Measurements from ENCODE around the gene USP10. TPM values are rescaled to one million over a fixed set of nuclear protein-coding genes. Genes with fewer than 3 reads are reported as not detected.

USP10 gene
- total and polyA plus RNA-seq, 2 donors (not counting 3 experiments of a cell fraction or from before 2014, with no cell fraction given) = 84.0 to 115 TPM

- H3K79me2 ChIP-seq (ENCODE audit: control insufficient read depth, insufficient read depth, low read length) = no peaks in the 10 kb centered on the region
- H3K27ac ChIP-seq (ENCODE audit: insufficient read depth, low read depth, low read length) = no peak overlapping the region
- no peak for TF ChIP-seq GATA2 (IDR thresholded peaks at IDR 0.05; ENCODE audit: insufficient read depth, insufficient read length, low read depth, low read length)
- TF ChIP-seq JUN (IDR thresholded peaks at IDR 0.05; ENCODE audit: borderline replicate concordance, insufficient read depth, insufficient read length, low read depth) = no peak
- TF ChIP-seq MAX (IDR thresholded peaks at IDR 0.05; ENCODE audit: insufficient read depth, insufficient read length) = no peak
- no peak for TF ChIP-seq EZH2 (IDR thresholded peaks at IDR 0.05; ENCODE audit: borderline replicate concordance, low read depth, low read length, severe bottlenecking)
- TF ChIP-seq FOS (IDR thresholded peaks at IDR 0.05; ENCODE audit: borderline replicate concordance, insufficient read depth, low read length) = no peak
- TF ChIP-seq MYC (IDR thresholded peaks at IDR 0.05; ENCODE audit: low read depth, low read length) = no peak
- no peak for TF ChIP-seq POLR2A (IDR thresholded peaks at IDR 0.05; ENCODE audit: low read depth, low read length)
- TF ChIP-seq, protein P1, sequence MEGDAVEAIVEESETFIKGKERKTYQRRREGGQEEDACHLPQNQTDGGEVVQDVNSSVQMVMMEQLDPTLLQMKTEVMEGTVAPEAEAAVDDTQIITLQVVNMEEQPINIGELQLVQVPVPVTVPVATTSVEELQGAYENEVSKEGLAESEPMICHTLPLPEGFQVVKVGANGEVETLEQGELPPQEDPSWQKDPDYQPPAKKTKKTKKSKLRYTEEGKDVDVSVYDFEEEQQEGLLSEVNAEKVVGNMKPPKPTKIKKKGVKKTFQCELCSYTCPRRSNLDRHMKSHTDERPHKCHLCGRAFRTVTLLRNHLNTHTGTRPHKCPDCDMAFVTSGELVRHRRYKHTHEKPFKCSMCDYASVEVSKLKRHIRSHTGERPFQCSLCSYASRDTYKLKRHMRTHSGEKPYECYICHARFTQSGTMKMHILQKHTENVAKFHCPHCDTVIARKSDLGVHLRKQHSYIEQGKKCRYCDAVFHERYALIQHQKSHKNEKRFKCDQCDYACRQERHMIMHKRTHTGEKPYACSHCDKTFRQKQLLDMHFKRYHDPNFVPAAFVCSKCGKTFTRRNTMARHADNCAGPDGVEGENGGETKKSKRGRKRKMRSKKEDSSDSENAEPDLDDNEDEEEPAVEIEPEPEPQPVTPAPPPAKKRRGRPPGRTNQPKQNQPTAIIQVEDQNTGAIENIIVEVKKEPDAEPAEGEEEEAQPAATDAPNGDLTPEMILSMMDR (IDR thresholded peaks at IDR 0.05; ENCODE audit: extremely low read depth in 1 of 2, insufficient read depth in 1 of 2, low read depth in 1 of 2, low read length in 2 of 2) = no peak
- no peak for TF ChIP-seq POLR2AphosphoS5 (IDR thresholded peaks at IDR 0.05; ENCODE audit: insufficient read depth, low read depth, low read length)
- H3K9me1 ChIP-seq (replicated peaks; ENCODE audit: control insufficient read depth, extremely low read depth, insufficient read depth, low read length) = no peaks in the 10 kb centered on the region
- H3K36me3 ChIP-seq (ENCODE audit: control insufficient read depth in 2 of 2, extremely low read depth in 1 of 2, insufficient read depth in 2 of 2, low read length in 2 of 2) = no peaks in the 10 kb centered on the region
- no peak for FAIRE-seq
- no peak for DNase-seq (ENCODE audit: low read depth, low spot score)
- H4K20me1 ChIP-seq (replicated peaks; ENCODE audit: control insufficient read depth, extremely low read depth, insufficient read depth, low read length) = no peaks in the 10 kb centered on the region
- peaks cover 11 to 14% of the 10 kb centered on the region in 2 experiments for H3K27me3 ChIP-seq (ENCODE audit: control insufficient read depth in 2 of 2, insufficient read depth in 2 of 2, low read length in 2 of 2)
- ChIA-PET POLR2A (no interaction called here), CTCF (interaction anchor here (0.6 to 2.5 kb wide), 5 partner anchors 10 to 43 kb away, joined by 3 to 13 read pairs (median 4); no protein-coding TSS in a partner anchor)
- no peak overlapping the region for H3K4me2 ChIP-seq (ENCODE audit: insufficient read depth, low read length)
- no peak overlapping the region for H2AFZ ChIP-seq (ENCODE audit: low read depth, low read length)
- dilution Hi-C loops (cut with MboI; ENCODE audit: extremely low pct_ligation_motif_present, low sequenced_read_pairs) (no loop called here), intact Hi-C loops (cut with micrococcal nuclease) (no loop called here)
- no peak overlapping the region for H3K9ac ChIP-seq (replicated peaks; ENCODE audit: extremely low read depth, insufficient read depth, low read length)
- no TSS peak for BruUV-seq (replicated peaks)
- no peaks in the 10 kb centered on the region for H3K9me3 ChIP-seq (replicated peaks; ENCODE audit: control insufficient read depth, insufficient read depth, low read length)
- peaks cover 6% of the 10 kb centered on the region for H3K4me1 ChIP-seq (ENCODE audit: control insufficient read depth, extremely low read depth, insufficient read depth, low read length)
- H3K4me3 ChIP-seq (replicated peaks in 1 of 3; ENCODE audit: insufficient read depth in 1 of 3, low read depth in 1 of 3, low read length in 3 of 3) = no peak overlapping the region
Observed at GRCh38 chr16:84683691-84684591, 15.9 kb upstream of the USP10 start.

Measured in endothelial cell of umbilical vein (primary cell).